Activated B cell treated with CpG ODN at 0.5 μM for 24 hours (primary cell): ENCODE data around the gene RPL21. TPM values are rescaled to one million over a fixed set of nuclear protein-coding genes. Genes with fewer than 3 reads are reported as not detected.

Source experiments
- ATAC-seq: fragments of 200-7000 bp; cut with Tn5 transposase; one replicate; pipeline ENCODE4 v1.10.0; 2021; ENCODE audit warnings: low read depth, mild to moderate bottlenecking, moderate library complexity
- CTCF ChIA-PET: fragments of 350-600 bp; sonication (Branson Sonifier 250); formaldehyde crosslinking; loops from one replicate; lab custom pipeline; 2021; ENCODE audit warnings: antibody characterized with exemption; lab: Charles Lee
- POLR2A ChIA-PET: fragments of 350-600 bp; sonication (Branson Sonifier 250); formaldehyde crosslinking; loops from one replicate; lab custom pipeline; 2021; ENCODE audit warnings: antibody characterized with exemption; lab: Charles Lee
- DNase-seq: peaks from one replicate; pipeline ENCODE4 v3.0.0; 2022
- H3K27ac Mint-ChIP-seq: one replicate; pipeline ENCODE4 v1.8.0; 2020; ENCODE audit warnings: mixed read lengths
- H3K27me3 Mint-ChIP-seq: one replicate; pipeline ENCODE4 v1.8.0; 2021; ENCODE audit warnings: mixed read lengths
- H3K36me3 Mint-ChIP-seq: one replicate; pipeline ENCODE4 v1.8.0; 2021; ENCODE audit warnings: low read depth, mixed read lengths
- H3K4me1 Mint-ChIP-seq: one replicate; pipeline ENCODE4 v1.8.0; 2021; ENCODE audit warnings: mixed read lengths
- H3K4me3 Mint-ChIP-seq: one replicate; pipeline ENCODE4 v1.8.0; 2020; ENCODE audit warnings: mild to moderate bottlenecking, mixed read lengths
- H3K9me3 Mint-ChIP-seq: one replicate; pipeline ENCODE4 v1.8.0; 2020; ENCODE audit warnings: mixed read lengths
- intact Hi-C: fragments of 100-400 bp; cut with micrococcal nuclease; formaldehyde crosslinking; loops from one replicate; pipeline ENCODE4 v1.15.1; 2024
- total RNA-seq: library from RNA; stranded (reverse); gene quantifications from 2 replicates; pipeline ENCODE4 v1.2.3, GENCODE V29; 2022
- TF ChIP-seq, protein P1 (sequence below): fragments of 200-600 bp; IDR thresholded peaks from one replicate; pipeline ENCODE4 v1.8.0; 2022; ENCODE audit warnings: antibody characterized with exemption, mild to moderate bottlenecking

RPL21 gene
- total RNA-seq, 1 donor from 2014 or later: 1,996 TPM

DNA sequence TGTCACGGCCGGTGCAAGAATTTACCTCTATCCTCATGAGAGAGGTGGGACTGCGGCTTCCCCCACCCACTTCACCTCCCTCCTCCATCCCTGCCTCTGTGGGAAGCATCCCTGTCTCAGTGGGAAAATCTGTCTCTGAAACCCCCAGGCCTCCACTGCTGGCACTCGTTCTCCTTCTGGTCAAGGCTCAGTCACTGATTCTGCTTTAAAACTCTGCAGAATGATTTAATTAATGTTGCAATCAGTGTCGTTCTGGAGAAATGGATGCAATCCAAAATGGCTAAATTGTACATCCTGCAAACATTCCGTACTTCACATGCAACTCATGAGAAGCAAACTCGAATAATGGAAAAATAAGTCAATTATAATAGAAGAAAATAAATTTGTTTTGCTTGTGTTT lies 24.8 kb downstream of the RPL21 start:
- ChIA-PET CTCF (interaction anchor here (1.3 kb wide), 1 partner anchor 11 kb away, joined by 4 read pairs; no protein-coding TSS in a partner anchor), POLR2A (no interaction called here)
- no peak overlapping the region for H3K27ac Mint-ChIP-seq
- no peaks in the 10 kb centered on the region for H3K27me3 Mint-ChIP-seq
- intact Hi-C loops: no loop called here
- no peaks in the 10 kb centered on the region for H3K9me3 Mint-ChIP-seq
- TF ChIP-seq, protein P1, sequence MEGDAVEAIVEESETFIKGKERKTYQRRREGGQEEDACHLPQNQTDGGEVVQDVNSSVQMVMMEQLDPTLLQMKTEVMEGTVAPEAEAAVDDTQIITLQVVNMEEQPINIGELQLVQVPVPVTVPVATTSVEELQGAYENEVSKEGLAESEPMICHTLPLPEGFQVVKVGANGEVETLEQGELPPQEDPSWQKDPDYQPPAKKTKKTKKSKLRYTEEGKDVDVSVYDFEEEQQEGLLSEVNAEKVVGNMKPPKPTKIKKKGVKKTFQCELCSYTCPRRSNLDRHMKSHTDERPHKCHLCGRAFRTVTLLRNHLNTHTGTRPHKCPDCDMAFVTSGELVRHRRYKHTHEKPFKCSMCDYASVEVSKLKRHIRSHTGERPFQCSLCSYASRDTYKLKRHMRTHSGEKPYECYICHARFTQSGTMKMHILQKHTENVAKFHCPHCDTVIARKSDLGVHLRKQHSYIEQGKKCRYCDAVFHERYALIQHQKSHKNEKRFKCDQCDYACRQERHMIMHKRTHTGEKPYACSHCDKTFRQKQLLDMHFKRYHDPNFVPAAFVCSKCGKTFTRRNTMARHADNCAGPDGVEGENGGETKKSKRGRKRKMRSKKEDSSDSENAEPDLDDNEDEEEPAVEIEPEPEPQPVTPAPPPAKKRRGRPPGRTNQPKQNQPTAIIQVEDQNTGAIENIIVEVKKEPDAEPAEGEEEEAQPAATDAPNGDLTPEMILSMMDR: no peak
- no peak overlapping the region for H3K4me3 Mint-ChIP-seq
- ATAC-seq: no peak
- DNase-seq: no peak
- H3K36me3 Mint-ChIP-seq: peaks cover 2% of the 10 kb centered on the region
- peaks cover 7% of the 10 kb centered on the region for H3K4me1 Mint-ChIP-seq

DNA sequence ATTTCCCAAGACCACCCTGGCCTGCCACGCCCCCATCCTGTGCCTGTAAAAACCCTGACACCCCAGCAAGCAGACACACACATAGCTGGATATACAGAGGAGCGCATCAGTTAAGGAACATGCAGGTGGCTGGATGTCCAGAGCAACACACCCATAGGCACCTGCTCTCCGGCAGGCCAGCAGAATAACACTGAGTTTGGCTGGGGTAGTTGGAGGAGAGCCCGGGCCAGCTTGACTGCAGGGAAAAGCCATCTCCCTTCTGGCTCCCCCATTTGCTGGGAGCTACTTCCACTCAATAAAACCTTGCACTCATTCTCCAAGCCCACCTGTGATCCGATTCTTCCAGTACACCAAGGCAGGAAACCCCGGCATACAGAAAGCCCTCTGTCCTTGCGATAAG lies 28.1 kb downstream of the RPL21 start:
- DNase-seq (no peak), ATAC-seq (no peak)
- ChIA-PET CTCF (interaction anchor here (0.9 kb wide), 1 partner anchor 9 kb away, joined by 4 read pairs; the partner anchor contains the start of gene RASL11A), POLR2A (interaction anchor here (0.6 kb wide), 1 partner anchor 215 kb away, joined by 3 read pairs; no protein-coding TSS in a partner anchor)
- Mint-ChIP-seq H3K27me3 (no peaks in the 10 kb centered on the region), H3K9me3 (no peaks in the 10 kb centered on the region), H3K4me1 (peaks cover 5% of the 10 kb centered on the region), H3K27ac (no peak overlapping the region), H3K36me3 (no peaks in the 10 kb centered on the region), H3K4me3 (no peak overlapping the region)
- TF ChIP-seq, protein P1: no peak
- intact Hi-C loops: no loop called here

DNA sequence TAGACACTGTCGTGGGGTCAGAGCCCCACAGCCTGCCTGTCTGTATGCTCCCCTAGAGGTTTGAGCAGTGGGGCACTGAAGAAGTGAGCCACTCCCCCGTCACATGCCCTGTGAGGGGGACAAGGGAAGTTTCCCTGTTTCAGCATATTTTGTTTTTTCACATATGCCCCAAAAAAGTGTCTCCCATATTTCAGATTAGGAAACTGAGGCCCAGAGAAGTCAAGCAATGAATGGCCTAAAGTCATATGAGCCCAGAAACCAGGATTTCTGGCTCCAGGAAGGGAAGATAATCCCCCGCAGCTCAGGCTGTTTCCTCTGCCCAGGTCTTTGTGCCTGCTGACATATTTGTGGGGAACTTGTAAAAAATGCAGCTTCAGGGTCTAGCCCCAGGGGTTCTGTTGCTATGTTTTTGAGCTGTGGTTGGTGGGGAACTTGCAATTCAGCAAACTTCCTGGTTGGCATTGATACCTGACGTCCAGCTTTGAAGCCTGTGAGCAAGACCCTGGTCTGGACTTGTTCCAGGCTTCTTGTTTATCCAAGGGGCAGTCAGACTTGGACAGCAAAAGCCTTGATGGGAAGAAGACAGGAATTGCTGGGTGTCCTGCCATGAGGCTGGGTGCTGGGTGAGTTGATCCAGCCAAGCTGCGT lies 28.8 kb downstream of the RPL21 start:
- Mint-ChIP-seq H3K9me3 (no peaks in the 10 kb centered on the region), H3K27me3 (no peaks in the 10 kb centered on the region), H3K27ac (no peak overlapping the region), H3K4me3 (no peak overlapping the region), H3K36me3 (no peaks in the 10 kb centered on the region), H3K4me1 (peaks cover 5% of the 10 kb centered on the region)
- DNase-seq: no peak
- CTCF ChIA-PET: interaction anchor here (0.9 to 1.2 kb wide), 2 partner anchors 10 to 82 kb away, joined by 4 to 5 read pairs; partner anchors contain the start of gene RASL11A
- POLR2A ChIA-PET: interaction anchor here (0.6 kb wide), 1 partner anchor 215 kb away, joined by 3 read pairs; no protein-coding TSS in a partner anchor
- TF ChIP-seq, protein P1: no peak
- intact Hi-C loops: no loop called here
- no peak for ATAC-seq

DNA sequence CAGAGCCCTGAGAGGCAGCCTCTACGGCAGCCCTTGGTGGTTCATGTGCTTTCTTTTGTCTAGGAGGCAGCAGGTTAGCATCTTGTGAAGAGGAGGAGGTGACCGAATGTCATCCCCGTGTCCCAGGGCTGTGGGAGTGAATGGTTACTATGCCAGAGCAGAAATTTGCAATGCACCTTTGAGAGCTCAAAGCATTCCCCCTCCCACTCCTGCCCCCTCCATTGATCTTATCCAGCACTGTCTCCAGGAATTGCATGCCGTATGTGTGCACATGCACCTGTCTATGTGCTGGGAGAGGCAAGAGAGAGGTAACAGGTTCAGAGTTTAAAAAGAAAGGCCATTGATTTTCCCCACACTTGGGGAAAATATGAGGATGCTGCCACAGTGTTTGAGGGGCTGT lies 29.5 kb downstream of the RPL21 start:
- ATAC-seq (no peak), DNase-seq (no peak)
- no peaks in the 10 kb centered on the region for H3K9me3 Mint-ChIP-seq
- POLR2A ChIA-PET: no interaction called here
- H3K27ac Mint-ChIP-seq: no peak overlapping the region
- peaks cover 7% of the 10 kb centered on the region for H3K4me1 Mint-ChIP-seq
- peaks cover 2% of the 10 kb centered on the region for H3K27me3 Mint-ChIP-seq
- H3K36me3 Mint-ChIP-seq: no peaks in the 10 kb centered on the region
- intact Hi-C loops: no loop called here
- CTCF ChIA-PET: interaction anchor here (0.7 to 1.5 kb wide), 4 partner anchors 10 to 296 kb away, joined by 3 to 6 read pairs (median 4); partner anchors contain the start of gene RASL11A
- no peak overlapping the region for H3K4me3 Mint-ChIP-seq
- TF ChIP-seq, protein P1: no peak

DNA sequence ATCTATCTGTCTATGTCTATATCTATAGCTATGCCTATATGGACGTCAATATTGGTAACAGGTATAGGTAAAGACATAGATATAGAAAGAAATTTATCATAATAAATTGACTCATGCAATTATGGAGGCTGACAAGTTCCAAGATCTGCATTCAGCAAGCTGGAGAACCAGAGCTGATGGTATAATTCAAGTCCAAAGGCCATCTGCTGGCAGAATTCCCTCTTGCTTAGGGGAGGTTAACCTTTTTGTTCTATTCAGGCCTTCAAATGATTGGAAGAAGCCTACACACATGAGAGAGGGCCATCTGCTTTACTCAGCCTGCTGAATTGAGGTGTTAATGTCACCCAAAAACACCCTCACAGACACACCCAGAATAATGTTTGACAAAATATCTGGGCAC lies 30.1 kb downstream of the RPL21 start:
- TF ChIP-seq, protein P1: no peak
- H3K27ac Mint-ChIP-seq: no peak overlapping the region
- no peak for DNase-seq
- POLR2A ChIA-PET: no interaction called here
- intact Hi-C loops: no loop called here
- H3K4me1 Mint-ChIP-seq: peaks cover 7% of the 10 kb centered on the region
- H3K9me3 Mint-ChIP-seq: no peaks in the 10 kb centered on the region
- no peaks in the 10 kb centered on the region for H3K36me3 Mint-ChIP-seq
- no peak for ATAC-seq
- no peak overlapping the region for H3K4me3 Mint-ChIP-seq
- peaks cover 2% of the 10 kb centered on the region for H3K27me3 Mint-ChIP-seq
- CTCF ChIA-PET: interaction anchor here (0.6 to 1.5 kb wide), 5 partner anchors 11 to 296 kb away, joined by 3 to 6 read pairs (median 4); partner anchors contain the start of gene RASL11A
